Fibroblast of mammary gland (primary cell): ENCODE measurements around the gene C1orf21.

ENCODE experiments used
- DNase-seq: peaks from one replicate; pipeline ENCODE4 v3.0.0-alpha.2; 2010; ENCODE audit warnings: low read depth
- H3K4me3 ChIP-seq: 2 replicates; pipeline ENCODE4 v1.5.1; 2011; ENCODE audit warnings: low read depth, mild to moderate bottlenecking, low read length, moderate library complexity; ENCODE audit not compliant: control insufficient read depth
- TF ChIP-seq, protein P1 (sequence below): conservative IDR thresholded peaks from 2 replicates; pipeline ENCODE4 v1.5.1; 2011; ENCODE audit warnings: low read depth, low read length, inconsistent platforms; ENCODE audit not compliant: control insufficient read depth, insufficient read depth

C1orf21 gene

DNA sequence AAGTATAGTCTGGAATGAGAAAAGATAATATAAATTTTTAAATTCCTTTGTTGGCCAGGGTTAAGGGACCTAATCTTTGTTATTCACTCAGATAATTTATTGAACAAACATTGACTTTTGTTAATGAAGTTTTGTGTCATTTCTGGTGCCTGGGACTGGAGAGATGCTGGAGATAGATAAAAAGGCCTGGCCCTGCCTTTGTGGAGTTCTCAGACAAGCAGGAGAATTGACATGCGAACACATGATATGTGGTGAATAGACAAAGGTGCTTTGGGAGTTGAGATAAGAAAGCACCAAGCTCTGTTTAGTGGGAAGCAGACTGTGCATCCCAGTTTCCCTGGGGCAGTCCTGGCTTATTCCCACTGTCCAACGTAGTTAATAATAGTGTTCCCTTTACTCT, 8.5 kb downstream of the C1orf21 start:
- no peak for DNase-seq
- TF ChIP-seq, protein P1, sequence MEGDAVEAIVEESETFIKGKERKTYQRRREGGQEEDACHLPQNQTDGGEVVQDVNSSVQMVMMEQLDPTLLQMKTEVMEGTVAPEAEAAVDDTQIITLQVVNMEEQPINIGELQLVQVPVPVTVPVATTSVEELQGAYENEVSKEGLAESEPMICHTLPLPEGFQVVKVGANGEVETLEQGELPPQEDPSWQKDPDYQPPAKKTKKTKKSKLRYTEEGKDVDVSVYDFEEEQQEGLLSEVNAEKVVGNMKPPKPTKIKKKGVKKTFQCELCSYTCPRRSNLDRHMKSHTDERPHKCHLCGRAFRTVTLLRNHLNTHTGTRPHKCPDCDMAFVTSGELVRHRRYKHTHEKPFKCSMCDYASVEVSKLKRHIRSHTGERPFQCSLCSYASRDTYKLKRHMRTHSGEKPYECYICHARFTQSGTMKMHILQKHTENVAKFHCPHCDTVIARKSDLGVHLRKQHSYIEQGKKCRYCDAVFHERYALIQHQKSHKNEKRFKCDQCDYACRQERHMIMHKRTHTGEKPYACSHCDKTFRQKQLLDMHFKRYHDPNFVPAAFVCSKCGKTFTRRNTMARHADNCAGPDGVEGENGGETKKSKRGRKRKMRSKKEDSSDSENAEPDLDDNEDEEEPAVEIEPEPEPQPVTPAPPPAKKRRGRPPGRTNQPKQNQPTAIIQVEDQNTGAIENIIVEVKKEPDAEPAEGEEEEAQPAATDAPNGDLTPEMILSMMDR = no peak
- H3K4me3 ChIP-seq = no peak overlapping the region

- no peak overlapping the region for H3K4me3 ChIP-seq
- no peak for DNase-seq
- TF ChIP-seq, protein P1 = no peak
Observed at GRCh38 chr1:184395937-184396480, 9.2 kb downstream of the C1orf21 start.

DNA sequence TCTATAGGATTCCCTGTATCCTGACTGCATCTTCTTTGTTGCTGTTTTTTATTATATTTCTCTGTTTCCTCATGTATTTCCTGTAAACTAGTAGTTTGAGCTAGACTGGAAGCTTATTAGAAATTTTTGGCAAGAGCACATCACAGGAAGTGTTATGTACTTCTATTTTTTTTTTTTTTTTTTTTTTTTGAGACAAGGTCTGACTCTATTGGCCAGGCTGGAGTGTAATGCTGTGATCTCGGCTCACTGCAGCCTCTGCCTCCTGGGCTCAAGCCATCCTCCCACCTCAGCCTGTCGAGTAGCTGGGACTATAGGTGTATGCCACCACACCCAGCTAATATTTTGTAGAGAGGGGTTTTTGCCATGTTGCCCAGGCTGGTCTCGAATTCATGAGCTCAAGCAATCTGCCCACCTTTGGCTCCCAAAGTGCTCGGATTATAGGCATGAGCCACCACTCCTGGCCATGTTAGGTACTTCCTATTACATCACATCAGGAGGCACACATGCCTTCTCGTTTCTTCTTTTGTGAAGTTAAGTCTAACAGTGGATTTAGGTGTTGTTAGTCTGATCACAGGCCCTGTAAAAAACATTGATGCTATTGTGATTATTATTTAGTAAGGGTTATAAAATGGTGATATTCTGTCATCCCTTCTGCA, 12.5 kb downstream of the C1orf21 start:
- TF ChIP-seq, protein P1 = no peak
- no peak overlapping the region for H3K4me3 ChIP-seq
- DNase-seq = no peak

DNA sequence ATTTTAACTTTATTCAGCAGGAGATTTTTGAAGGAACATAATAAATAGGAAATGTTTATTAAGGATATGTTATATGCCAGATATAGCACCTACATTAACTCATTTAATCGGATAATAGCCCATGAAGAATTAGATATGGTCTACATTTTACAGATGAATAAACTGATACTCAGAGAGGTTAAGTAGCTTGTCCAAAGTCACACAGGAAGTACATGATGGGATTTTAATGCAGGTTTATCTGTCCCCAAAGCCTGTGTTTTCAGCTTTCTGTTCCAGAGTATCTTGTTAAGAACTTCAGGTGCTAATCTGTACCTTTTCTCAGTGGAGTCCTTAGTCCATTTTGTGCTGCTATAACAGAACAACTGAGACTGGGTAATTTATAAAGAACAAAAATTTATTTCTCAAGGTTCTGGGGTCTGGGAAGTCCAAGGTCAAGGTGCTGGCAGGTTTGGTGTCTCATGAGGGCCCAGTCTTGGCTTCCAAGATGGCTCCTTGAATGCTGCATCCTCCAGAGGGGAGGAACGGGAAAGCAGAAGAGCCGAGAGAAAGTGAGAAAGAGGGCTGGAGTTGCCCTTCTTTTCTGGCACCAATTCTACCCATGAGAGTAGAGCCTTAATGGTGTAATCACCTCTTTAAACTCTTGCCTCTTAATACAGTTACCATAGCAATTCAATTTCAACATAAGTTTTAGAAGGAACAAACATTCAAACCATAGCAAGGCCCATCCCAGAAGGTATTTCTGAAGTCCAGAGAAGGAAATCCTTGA, 17.3 kb downstream of the C1orf21 start:
- DNase-seq = no peak
- TF ChIP-seq, protein P1 = no peak
- H3K4me3 ChIP-seq = no peak overlapping the region

DNA sequence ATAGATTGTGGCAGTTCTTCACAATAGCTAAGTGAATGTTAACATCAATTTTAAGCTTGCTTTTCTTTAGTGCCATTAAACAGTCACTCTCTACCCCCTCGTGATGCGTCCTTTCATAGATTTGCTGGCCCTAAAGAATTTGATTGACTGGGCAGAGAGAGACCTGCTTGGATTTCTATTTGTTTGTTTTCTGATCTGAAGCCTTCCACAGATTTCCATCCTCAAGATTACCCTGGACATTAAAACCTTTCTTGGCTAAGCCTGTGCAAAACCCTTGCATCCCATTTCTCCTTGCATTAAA, 17.8 kb downstream of the C1orf21 start:
- DNase-seq = no peak
- TF ChIP-seq, protein P1 = no peak
- no peak overlapping the region for H3K4me3 ChIP-seq

DNA sequence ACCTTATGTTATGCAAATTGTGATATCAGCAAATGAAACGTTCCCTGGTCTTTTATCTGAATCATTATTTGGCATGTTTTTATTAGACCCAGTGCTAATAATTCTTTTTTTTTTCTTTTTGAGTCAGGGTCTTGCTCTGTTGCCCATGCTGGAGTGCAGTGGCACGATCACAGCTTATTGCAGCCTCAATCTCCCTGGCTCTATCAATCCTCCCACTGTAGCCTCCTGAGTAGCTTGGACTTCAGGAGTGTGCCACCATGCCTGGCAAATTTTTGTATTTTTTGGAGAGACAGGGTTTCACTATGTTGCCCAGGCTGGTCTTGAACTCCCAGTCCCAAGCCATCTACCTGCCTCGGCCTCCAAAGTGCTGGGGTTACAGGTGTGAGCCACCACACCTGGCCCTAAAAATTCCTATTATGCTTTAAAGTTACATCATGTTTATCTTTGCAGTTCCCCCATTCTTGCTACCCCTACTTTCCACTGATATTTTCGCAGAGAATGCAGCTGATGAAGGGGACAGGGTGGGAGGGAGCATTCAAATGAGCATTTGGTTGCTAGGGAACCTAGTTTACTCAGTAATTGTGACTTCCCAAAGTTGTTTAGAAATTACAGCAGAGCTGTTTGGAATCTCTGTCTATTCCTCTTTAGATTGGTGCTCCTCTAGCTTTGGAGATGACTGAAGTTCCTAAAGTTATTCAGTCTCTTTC, 18.4 kb downstream of the C1orf21 start:
- no peak overlapping the region for H3K4me3 ChIP-seq
- TF ChIP-seq, protein P1 = no peak
- no peak for DNase-seq
